ENCODE data around the gene PDXDC1.
"Not testable (repeated sequence)": the region's sequence is repeated elsewhere in the genome, so short reads cannot be mapped to it uniquely, and the experiment has no call there.

PDXDC1 gene

GRCh38 chr16:15127641-15128425 lies 153.0 kb downstream of the PDXDC1 start:
- H3K4me1 ChIP-seq (ENCODE audit: control insufficient read depth in 1 of 2, insufficient read depth in 2 of 2, low read length in 2 of 2); H3K4ac ChIP-seq (ENCODE audit: low read depth, low read length); H2AK5ac ChIP-seq (ENCODE audit: low read length); H3K79me2 ChIP-seq (ENCODE audit: control insufficient read depth, insufficient read depth, low read length, poor library complexity); H4K8ac ChIP-seq (ENCODE audit: low read depth, low read length); H4K91ac ChIP-seq (ENCODE audit: low read depth, low read length); H3K27me3 ChIP-seq (ENCODE audit: insufficient read depth, low read length); H2BK120ac ChIP-seq (ENCODE audit: insufficient read depth, low read length, poor library complexity); H3K18ac ChIP-seq (ENCODE audit: low read length); H2BK5ac ChIP-seq (ENCODE audit: low read depth, low read length, poor library complexity); H2BK12ac ChIP-seq (ENCODE audit: low read length); H2AFZ ChIP-seq (ENCODE audit: insufficient read depth, low read length, poor library complexity); H3K4me3 ChIP-seq (ENCODE audit: low read depth, low read length); DNase-seq; H3K79me1 ChIP-seq (ENCODE audit: low read length); H3K4me2 ChIP-seq (ENCODE audit: low read length); H3K9ac ChIP-seq (ENCODE audit: low read length); H3K27ac ChIP-seq (ENCODE audit: low read depth, low read length); H3K14ac ChIP-seq (ENCODE audit: low read length); H3K9me3 ChIP-seq (ENCODE audit: insufficient read depth, low read depth, low read length); H4K12ac ChIP-seq (ENCODE audit: low read depth, low read length); H3K23ac ChIP-seq (ENCODE audit: low read length): not testable (repeated sequence)
- H3K36me3 ChIP-seq (ENCODE audit: control insufficient read depth in 1 of 2, insufficient read depth in 2 of 2, low read length in 2 of 2), result peaks cover 14 to 27% of the 10 kb centered on the region in 2 experiments
- no CpG with 5 or more reads among the region's 48 CpGs for WGBS (ENCODE audit: extremely low coverage, insufficient coverage, insufficient read length)

GRCh38 chr16:15130256-15130932 lies 155.6 kb downstream of the PDXDC1 start:
- H3K27ac ChIP-seq (ENCODE audit: low read depth, low read length); H3K4me2 ChIP-seq (ENCODE audit: low read length); H3K79me1 ChIP-seq (ENCODE audit: low read length); H3K27me3 ChIP-seq (ENCODE audit: insufficient read depth, low read length); H3K4me1 ChIP-seq (ENCODE audit: control insufficient read depth in 1 of 2, insufficient read depth in 2 of 2, low read length in 2 of 2); H3K9me3 ChIP-seq (ENCODE audit: insufficient read depth, low read depth, low read length); H2BK5ac ChIP-seq (ENCODE audit: low read depth, low read length, poor library complexity); H4K91ac ChIP-seq (ENCODE audit: low read depth, low read length); DNase-seq; H3K4me3 ChIP-seq (ENCODE audit: low read depth, low read length); H2AK5ac ChIP-seq (ENCODE audit: low read length); H3K9ac ChIP-seq (ENCODE audit: low read length); H3K18ac ChIP-seq (ENCODE audit: low read length); H4K8ac ChIP-seq (ENCODE audit: low read depth, low read length); H3K79me2 ChIP-seq (ENCODE audit: control insufficient read depth, insufficient read depth, low read length, poor library complexity); H3K23ac ChIP-seq (ENCODE audit: low read length); H4K12ac ChIP-seq (ENCODE audit: low read depth, low read length); H2BK12ac ChIP-seq (ENCODE audit: low read length); H3K14ac ChIP-seq (ENCODE audit: low read length); H2BK120ac ChIP-seq (ENCODE audit: insufficient read depth, low read length, poor library complexity); H2AFZ ChIP-seq (ENCODE audit: insufficient read depth, low read length, poor library complexity); H3K4ac ChIP-seq (ENCODE audit: low read depth, low read length): not testable (repeated sequence)
- WGBS (ENCODE audit: extremely low coverage, insufficient coverage, insufficient read length), result no CpG with 5 or more reads among the region's 37 CpGs
- peaks cover 18 to 31% of the 10 kb centered on the region in 2 experiments for H3K36me3 ChIP-seq (ENCODE audit: control insufficient read depth in 1 of 2, insufficient read depth in 2 of 2, low read length in 2 of 2)

- not testable (repeated sequence) for H4K12ac ChIP-seq (ENCODE audit: low read depth, low read length); H3K4ac ChIP-seq (ENCODE audit: low read depth, low read length); H3K4me2 ChIP-seq (ENCODE audit: low read length); H2BK12ac ChIP-seq (ENCODE audit: low read length); H3K79me2 ChIP-seq (ENCODE audit: control insufficient read depth, insufficient read depth, low read length, poor library complexity); H3K18ac ChIP-seq (ENCODE audit: low read length); H2AFZ ChIP-seq (ENCODE audit: insufficient read depth, low read length, poor library complexity); H4K91ac ChIP-seq (ENCODE audit: low read depth, low read length); H3K23ac ChIP-seq (ENCODE audit: low read length); H4K8ac ChIP-seq (ENCODE audit: low read depth, low read length); H3K4me1 ChIP-seq (ENCODE audit: control insufficient read depth in 1 of 2, insufficient read depth in 2 of 2, low read length in 2 of 2); H3K27me3 ChIP-seq (ENCODE audit: insufficient read depth, low read length); H3K79me1 ChIP-seq (ENCODE audit: low read length); H3K9ac ChIP-seq (ENCODE audit: low read length); H2BK120ac ChIP-seq (ENCODE audit: insufficient read depth, low read length, poor library complexity); H3K14ac ChIP-seq (ENCODE audit: low read length); DNase-seq; H3K9me3 ChIP-seq (ENCODE audit: insufficient read depth, low read depth, low read length); H3K27ac ChIP-seq (ENCODE audit: low read depth, low read length); H3K4me3 ChIP-seq (ENCODE audit: low read depth, low read length); H2AK5ac ChIP-seq (ENCODE audit: low read length); H2BK5ac ChIP-seq (ENCODE audit: low read depth, low read length, poor library complexity)
- no CpG with 5 or more reads among the region's 51 CpGs for WGBS (ENCODE audit: extremely low coverage, insufficient coverage, insufficient read length)
- peaks cover 19 to 32% of the 10 kb centered on the region in 2 experiments for H3K36me3 ChIP-seq (ENCODE audit: control insufficient read depth in 1 of 2, insufficient read depth in 2 of 2, low read length in 2 of 2)
Measured at GRCh38 chr16:15130943-15131700, 156.3 kb downstream of the PDXDC1 start.

GRCh38 chr16:15132719-15133428 lies 158.0 kb downstream of the PDXDC1 start:
- WGBS (ENCODE audit: extremely low coverage, insufficient coverage, insufficient read length), result no CpG with 5 or more reads among the region's 41 CpGs

More at GRCh38 chr16:15132719-15133428, 158.0 kb downstream of the PDXDC1 start:
- H4K8ac ChIP-seq (ENCODE audit: low read depth, low read length); H3K4me3 ChIP-seq (ENCODE audit: low read depth, low read length); H2AK5ac ChIP-seq (ENCODE audit: low read length); H3K79me1 ChIP-seq (ENCODE audit: low read length); H3K27ac ChIP-seq (ENCODE audit: low read depth, low read length); H3K27me3 ChIP-seq (ENCODE audit: insufficient read depth, low read length); H2BK5ac ChIP-seq (ENCODE audit: low read depth, low read length, poor library complexity); H3K79me2 ChIP-seq (ENCODE audit: control insufficient read depth, insufficient read depth, low read length, poor library complexity); H4K12ac ChIP-seq (ENCODE audit: low read depth, low read length); H3K9me3 ChIP-seq (ENCODE audit: insufficient read depth, low read depth, low read length); H3K18ac ChIP-seq (ENCODE audit: low read length); H4K91ac ChIP-seq (ENCODE audit: low read depth, low read length); H2AFZ ChIP-seq (ENCODE audit: insufficient read depth, low read length, poor library complexity); H3K9ac ChIP-seq (ENCODE audit: low read length); H2BK12ac ChIP-seq (ENCODE audit: low read length); H3K4ac ChIP-seq (ENCODE audit: low read depth, low read length); H3K14ac ChIP-seq (ENCODE audit: low read length); H2BK120ac ChIP-seq (ENCODE audit: insufficient read depth, low read length, poor library complexity); H3K4me2 ChIP-seq (ENCODE audit: low read length); H3K23ac ChIP-seq (ENCODE audit: low read length); H3K4me1 ChIP-seq (ENCODE audit: control insufficient read depth in 1 of 2, insufficient read depth in 2 of 2, low read length in 2 of 2); DNase-seq: not testable (repeated sequence)
- peaks cover 18 to 26% of the 10 kb centered on the region in 2 experiments for H3K36me3 ChIP-seq (ENCODE audit: control insufficient read depth in 1 of 2, insufficient read depth in 2 of 2, low read length in 2 of 2)
